GM12873 (cell line): Measurements from ENCODE around the gene FAM47E.

Experiments used
- CTCF ChIP-seq: IDR thresholded peaks from 2 replicates; pipeline ENCODE4 v1.5.1; 2012; ENCODE audit warnings: low read depth, mild to moderate bottlenecking, moderate library complexity, low read length, control low read depth; ENCODE audit not compliant: insufficient read depth; ENCODE audit errors: missing control alignments

Gene FAM47E

DNA sequence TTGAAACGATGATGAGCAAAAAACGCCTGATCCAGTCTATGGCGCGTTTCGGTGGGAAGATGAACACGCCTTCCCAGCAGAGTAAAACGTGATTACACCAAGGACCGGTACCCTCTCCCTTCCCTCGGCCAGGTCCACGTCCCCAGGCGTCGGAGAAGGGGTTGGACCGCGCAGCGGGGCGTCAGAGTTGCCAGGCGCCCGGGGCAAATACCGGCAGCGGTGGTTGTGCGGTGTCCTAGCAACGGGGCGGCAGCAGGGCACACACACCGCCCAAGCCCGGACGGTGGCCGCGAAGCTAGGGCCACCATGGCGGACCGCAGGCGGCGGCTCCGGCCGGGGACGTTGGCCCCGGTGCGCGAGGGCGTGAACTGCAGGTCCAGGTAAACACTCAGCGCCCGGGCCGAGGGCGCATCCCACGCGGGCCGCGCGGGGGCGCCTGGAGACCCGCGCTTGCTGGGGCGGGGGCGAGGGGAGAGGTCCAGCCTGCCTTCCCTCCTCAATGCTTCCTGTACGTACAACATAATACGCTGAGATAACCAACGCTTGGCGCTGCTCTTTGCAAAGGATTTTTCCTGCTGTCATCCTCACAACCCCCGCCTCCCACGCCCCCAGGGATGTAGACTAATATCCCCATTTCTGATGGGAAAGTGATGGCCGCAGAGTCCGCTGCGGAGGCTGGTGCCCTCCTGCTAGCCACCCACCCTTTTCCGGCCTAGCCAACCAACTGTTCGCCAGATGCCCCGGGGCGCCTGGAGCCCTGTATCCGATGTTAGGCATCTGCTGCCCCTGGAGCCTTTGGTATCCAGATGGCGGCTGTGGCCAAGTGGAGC, at the start of gene FAM47E:
FAM47E (plus strand) TSS at position 281 of the 830 bp plus-strand sequence; CDS start at position 307, 26 bp downstream.
- peak; percentile 44 for TF ChIP-seq CTCF

- TF ChIP-seq CTCF = no peak
These were observed 48.0 kb upstream of the FAM47E start for GRCh38 chr4:76203541-76203940.

GRCh38 chr4:76204936-76205335, 46.6 kb upstream of the FAM47E start:
- TF ChIP-seq CTCF = no peak

- no peak for TF ChIP-seq CTCF
These were observed 46.0 kb upstream of the FAM47E start for GRCh38 chr4:76205476-76205875.

- TF ChIP-seq CTCF = no peak
These were observed 45.1 kb upstream of the FAM47E start for GRCh38 chr4:76206222-76206942.

DNA sequence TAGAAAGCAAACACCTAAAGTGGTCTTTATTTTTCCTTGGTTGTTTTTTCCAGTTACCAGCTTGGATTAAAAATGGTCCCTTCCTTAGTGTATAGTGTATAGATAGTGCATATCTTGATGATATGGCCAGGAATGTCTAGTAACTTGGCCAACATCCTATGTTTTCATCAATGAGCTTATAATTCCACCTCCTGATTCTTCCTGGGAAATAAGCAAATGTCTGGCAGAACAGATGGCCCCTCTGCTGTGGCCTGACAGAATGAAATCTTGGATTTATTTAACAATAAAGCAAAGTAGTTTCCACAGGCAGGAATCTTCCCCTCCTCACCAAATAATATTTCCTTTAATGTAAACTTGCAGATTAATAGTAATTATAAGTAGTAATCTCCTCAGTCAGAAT, 44.0 kb upstream of the FAM47E start:
- TF ChIP-seq CTCF = no peak

DNA sequence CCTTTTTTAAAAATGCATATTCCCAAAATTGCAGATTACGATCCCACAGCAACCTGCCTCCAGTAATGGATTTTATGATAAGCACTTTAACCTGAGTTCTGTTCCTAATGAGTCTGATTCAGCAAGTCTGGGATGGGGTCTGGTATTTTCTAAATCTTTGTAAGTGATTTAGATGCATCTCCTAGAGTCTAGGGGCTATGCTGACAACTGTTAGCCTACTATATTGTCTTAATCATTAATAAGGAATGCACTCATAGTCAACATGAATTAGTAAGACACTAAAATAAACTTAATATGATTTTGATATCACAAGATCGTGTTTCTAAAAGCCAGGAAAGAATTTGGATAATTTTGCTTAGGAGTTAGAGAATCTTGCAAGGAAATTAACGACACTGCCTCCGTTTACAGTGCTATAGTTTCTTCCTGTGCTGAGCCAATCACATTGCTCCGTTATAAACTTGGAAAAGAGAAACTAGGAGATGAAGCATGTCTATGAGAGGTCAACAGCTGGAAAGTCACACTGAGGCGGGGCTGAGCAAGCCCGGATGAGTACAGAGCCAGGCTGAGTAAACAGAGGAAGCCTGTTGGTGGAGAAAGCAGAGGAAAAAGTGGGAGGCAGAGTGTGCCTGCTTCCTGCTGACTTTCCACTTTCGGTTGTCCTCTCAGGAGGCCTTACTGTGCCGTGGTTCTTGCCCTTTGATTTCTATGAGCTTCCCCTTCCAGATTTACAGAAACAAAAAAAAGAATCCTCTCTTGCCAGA, 43.3 kb upstream of the FAM47E start:
- TF ChIP-seq CTCF = no peak
